SK-N-SH treated with all-trans-retinoic acid at 6 μM for 48 hours (cell line): ENCODE results near the gene BATF2.

Experiments
- ATAC-seq: fragments of 200-7000 bp; cut with Tn5 transposase; 3 replicates; pipeline ENCODE4 v1.9.1; 2020; ENCODE audit warnings: mild to moderate bottlenecking, moderate library complexity
- ARNTL ChIP-seq: fragments of 450-650 bp; formaldehyde crosslinking; IDR thresholded peaks from 2 replicates; pipeline ENCODE4 v1.5.0; 2020; ENCODE audit warnings: low read depth, mild to moderate bottlenecking, moderate library complexity, borderline replicate concordance
- BACH2 ChIP-seq: fragments of 250-450 bp; sonication (Bioruptor Pico); IDR thresholded peaks from 2 replicates; pipeline ENCODE4 v1.9.0; 2021; ENCODE audit warnings: mild to moderate bottlenecking, borderline replicate concordance
- CSDC2 ChIP-seq: fragments of 250-450 bp; sonication (Bioruptor Pico); IDR thresholded peaks from 2 replicates; pipeline ENCODE4 v1.5.0; 2020; ENCODE audit warnings: mild to moderate bottlenecking, moderate library complexity
- CSRNP3 ChIP-seq: fragments of 250-450 bp; sonication (Bioruptor Pico); IDR thresholded peaks from 2 replicates; pipeline ENCODE4 v1.5.1; 2021; ENCODE audit warnings: mild to moderate bottlenecking, moderate library complexity
- ESRRG ChIP-seq: fragments of 250-450 bp; sonication (Bioruptor Pico); IDR thresholded peaks from 2 replicates; pipeline ENCODE4 v1.6.1; 2021; ENCODE audit warnings: mild to moderate bottlenecking
- GLIS3 ChIP-seq: fragments of 250-450 bp; sonication (Bioruptor Pico); IDR thresholded peaks from 2 replicates; pipeline ENCODE4 v1.5.0; 2020; ENCODE audit warnings: mild to moderate bottlenecking, moderate library complexity
- ISL1 ChIP-seq: fragments of 250-450 bp; sonication (Bioruptor Pico); IDR thresholded peaks from 2 replicates; pipeline ENCODE4 v2.1.2; 2022; ENCODE audit warnings: mild to moderate bottlenecking, moderate library complexity
- OSR1 ChIP-seq: fragments of 250-450 bp; sonication (Bioruptor Pico); IDR thresholded peaks from 2 replicates; pipeline ENCODE4 v1.8.0; 2022; ENCODE audit warnings: moderate library complexity, mild to moderate bottlenecking, inconsistent platforms
- POU6F1 ChIP-seq: fragments of 250-450 bp; sonication (Bioruptor Pico); IDR thresholded peaks from 2 replicates; pipeline ENCODE4 v1.8.0; 2021; ENCODE audit warnings: low read depth, mild to moderate bottlenecking, moderate library complexity, borderline replicate concordance
- PPARA ChIP-seq: fragments of 250-450 bp; sonication (Bioruptor Pico); IDR thresholded peaks from 2 replicates; pipeline ENCODE4 v1.5.0; 2020; ENCODE audit warnings: mild to moderate bottlenecking, borderline replicate concordance
- RARB ChIP-seq: fragments of 250-450 bp; sonication (Bioruptor Pico); IDR thresholded peaks from 2 replicates; pipeline ENCODE4 v1.8.0; 2021; ENCODE audit warnings: mild to moderate bottlenecking, moderate library complexity
- SNAI2 ChIP-seq: fragments of 250-450 bp; sonication (Bioruptor Pico); IDR thresholded peaks from 2 replicates; pipeline ENCODE4 v1.5.0; 2020; ENCODE audit warnings: mild to moderate bottlenecking, moderate library complexity
- TCF4 ChIP-seq: fragments of 250-450 bp; sonication (Bioruptor Pico); IDR thresholded peaks from 2 replicates; pipeline ENCODE4 v1.8.0; 2021; ENCODE audit warnings: mild to moderate bottlenecking, moderate library complexity, borderline replicate concordance
- TOX ChIP-seq: fragments of 250-450 bp; sonication (Bioruptor Pico); IDR thresholded peaks from 2 replicates; pipeline ENCODE4 v1.8.0; 2021; ENCODE audit warnings: mild to moderate bottlenecking, moderate library complexity, borderline replicate concordance
- ZC3H10 ChIP-seq: fragments of 250-450 bp; sonication (Bioruptor Pico); IDR thresholded peaks from 2 replicates; pipeline ENCODE4 v1.5.1; 2021; ENCODE audit warnings: mild to moderate bottlenecking, moderate library complexity
- ZFP30 ChIP-seq: fragments of 450-650 bp; formaldehyde crosslinking; IDR thresholded peaks from 2 replicates; pipeline ENCODE4 v1.5.0; 2022; ENCODE audit warnings: mild to moderate bottlenecking, moderate library complexity
- ZNF565 ChIP-seq: fragments of 450-650 bp; formaldehyde crosslinking; conservative IDR thresholded peaks from 2 replicates; pipeline ENCODE4 v1.5.0; 2020; ENCODE audit warnings: low read depth, mild to moderate bottlenecking, moderate library complexity
- ZNF70 ChIP-seq: fragments of 450-650 bp; formaldehyde crosslinking; IDR thresholded peaks from 2 replicates; pipeline ENCODE4 v1.5.0; 2020; ENCODE audit warnings: mild to moderate bottlenecking, moderate library complexity
- ZNF8 ChIP-seq: fragments of 450-650 bp; formaldehyde crosslinking; IDR thresholded peaks from 2 replicates; pipeline ENCODE4 v1.5.0; 2020; ENCODE audit warnings: mild to moderate bottlenecking, moderate library complexity
- TF ChIP-seq, protein P1 (sequence below): fragments of 250-450 bp; sonication (Bioruptor Pico); IDR thresholded peaks from 2 replicates; pipeline ENCODE4 v1.5.1; 2020; ENCODE audit warnings: low read depth, mild to moderate bottlenecking, moderate library complexity
- TF ChIP-seq, protein P2 (sequence below): fragments of 250-450 bp; sonication (Bioruptor Pico); IDR thresholded peaks from 2 replicates; pipeline ENCODE4 v1.5.0; 2020; ENCODE audit warnings: mild to moderate bottlenecking, moderate library complexity
- TF ChIP-seq, protein P3 (sequence below): fragments of 250-450 bp; sonication (Bioruptor Pico); IDR thresholded peaks from 2 replicates; pipeline ENCODE4 v1.8.0; 2020; ENCODE audit warnings: mild to moderate bottlenecking, moderate library complexity, borderline replicate concordance

Gene BATF2

DNA sequence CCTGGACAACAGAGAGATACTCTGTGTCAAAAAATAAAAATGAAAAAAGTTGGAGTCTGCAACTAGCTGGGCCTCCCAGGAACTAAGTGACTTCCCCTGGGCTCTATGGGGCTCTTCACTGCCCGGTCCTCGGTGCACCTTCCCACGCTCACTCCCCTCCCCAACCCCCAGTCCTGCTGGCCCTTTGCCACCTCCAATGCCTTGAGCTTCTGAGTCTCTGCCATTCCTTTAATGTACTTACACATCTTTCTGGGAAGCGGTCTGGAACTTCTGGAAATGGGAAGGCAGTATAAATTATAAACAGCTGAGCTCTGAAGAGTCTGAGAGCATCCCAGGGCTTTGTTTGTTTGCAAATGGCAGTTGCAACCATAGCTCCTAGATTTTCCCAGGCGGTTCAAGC is 5.9 kb upstream of the BATF2 start:
- ATAC-seq = no peak
- no peak for TF ChIP-seq ARNTL
- TF ChIP-seq GLIS3 (CRISPR knock-in tag) = no peak
- TF ChIP-seq BACH2 (CRISPR knock-in tag) = no peak
- TF ChIP-seq CSRNP3 (CRISPR knock-in tag) = no peak
- no peak for TF ChIP-seq ZNF565 (CRISPR knock-in tag)
- TF ChIP-seq, protein P1, sequence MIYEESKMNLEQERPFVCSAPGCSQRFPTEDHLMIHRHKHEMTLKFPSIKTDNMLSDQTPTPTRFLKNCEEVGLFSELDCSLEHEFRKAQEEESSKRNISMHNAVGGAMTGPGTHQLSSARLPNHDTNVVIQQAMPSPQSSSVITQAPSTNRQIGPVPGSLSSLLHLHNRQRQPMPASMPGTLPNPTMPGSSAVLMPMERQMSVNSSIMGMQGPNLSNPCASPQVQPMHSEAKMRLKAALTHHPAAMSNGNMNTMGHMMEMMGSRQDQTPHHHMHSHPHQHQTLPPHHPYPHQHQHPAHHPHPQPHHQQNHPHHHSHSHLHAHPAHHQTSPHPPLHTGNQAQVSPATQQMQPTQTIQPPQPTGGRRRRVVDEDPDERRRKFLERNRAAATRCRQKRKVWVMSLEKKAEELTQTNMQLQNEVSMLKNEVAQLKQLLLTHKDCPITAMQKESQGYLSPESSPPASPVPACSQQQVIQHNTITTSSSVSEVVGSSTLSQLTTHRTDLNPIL = no peak
- TF ChIP-seq, protein P2, sequence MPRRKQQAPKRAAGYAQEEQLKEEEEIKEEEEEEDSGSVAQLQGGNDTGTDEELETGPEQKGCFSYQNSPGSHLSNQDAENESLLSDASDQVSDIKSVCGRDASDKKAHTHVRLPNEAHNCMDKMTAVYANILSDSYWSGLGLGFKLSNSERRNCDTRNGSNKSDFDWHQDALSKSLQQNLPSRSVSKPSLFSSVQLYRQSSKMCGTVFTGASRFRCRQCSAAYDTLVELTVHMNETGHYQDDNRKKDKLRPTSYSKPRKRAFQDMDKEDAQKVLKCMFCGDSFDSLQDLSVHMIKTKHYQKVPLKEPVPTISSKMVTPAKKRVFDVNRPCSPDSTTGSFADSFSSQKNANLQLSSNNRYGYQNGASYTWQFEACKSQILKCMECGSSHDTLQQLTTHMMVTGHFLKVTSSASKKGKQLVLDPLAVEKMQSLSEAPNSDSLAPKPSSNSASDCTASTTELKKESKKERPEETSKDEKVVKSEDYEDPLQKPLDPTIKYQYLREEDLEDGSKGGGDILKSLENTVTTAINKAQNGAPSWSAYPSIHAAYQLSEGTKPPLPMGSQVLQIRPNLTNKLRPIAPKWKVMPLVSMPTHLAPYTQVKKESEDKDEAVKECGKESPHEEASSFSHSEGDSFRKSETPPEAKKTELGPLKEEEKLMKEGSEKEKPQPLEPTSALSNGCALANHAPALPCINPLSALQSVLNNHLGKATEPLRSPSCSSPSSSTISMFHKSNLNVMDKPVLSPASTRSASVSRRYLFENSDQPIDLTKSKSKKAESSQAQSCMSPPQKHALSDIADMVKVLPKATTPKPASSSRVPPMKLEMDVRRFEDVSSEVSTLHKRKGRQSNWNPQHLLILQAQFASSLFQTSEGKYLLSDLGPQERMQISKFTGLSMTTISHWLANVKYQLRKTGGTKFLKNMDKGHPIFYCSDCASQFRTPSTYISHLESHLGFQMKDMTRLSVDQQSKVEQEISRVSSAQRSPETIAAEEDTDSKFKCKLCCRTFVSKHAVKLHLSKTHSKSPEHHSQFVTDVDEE (CRISPR knock-in tag) = no peak
- no peak for TF ChIP-seq ZFP30 (CRISPR knock-in tag)
- no peak for TF ChIP-seq ESRRG (CRISPR knock-in tag)
- no peak for TF ChIP-seq RARB (CRISPR knock-in tag)
- TF ChIP-seq ISL1 = no peak
- no peak for TF ChIP-seq TOX (CRISPR knock-in tag)
- TF ChIP-seq ZNF70 = no peak
- no peak for TF ChIP-seq CSDC2 (CRISPR knock-in tag)

GRCh38 chr11:64999478-64999877 is 2.7 kb upstream of the BATF2 start:
- no peak for TF ChIP-seq CSDC2 (CRISPR knock-in tag)
- ATAC-seq = no peak

- ATAC-seq = no peak
- TF ChIP-seq TOX (CRISPR knock-in tag) (no peak), POU6F1 (CRISPR knock-in tag) (no peak), ZNF565 (CRISPR knock-in tag) (no peak), ZC3H10 (no peak), ARNTL (no peak), OSR1 (no peak), ZNF70 (no peak), SNAI2 (CRISPR knock-in tag) (no peak), ZFP30 (CRISPR knock-in tag) (no peak), RARB (CRISPR knock-in tag) (no peak), PPARA (CRISPR knock-in tag) (no peak), ZNF8 (CRISPR knock-in tag) (no peak), TCF4 (CRISPR knock-in tag) (no peak), ISL1 (no peak), BACH2 (CRISPR knock-in tag) (no peak)
- TF ChIP-seq, protein P3, sequence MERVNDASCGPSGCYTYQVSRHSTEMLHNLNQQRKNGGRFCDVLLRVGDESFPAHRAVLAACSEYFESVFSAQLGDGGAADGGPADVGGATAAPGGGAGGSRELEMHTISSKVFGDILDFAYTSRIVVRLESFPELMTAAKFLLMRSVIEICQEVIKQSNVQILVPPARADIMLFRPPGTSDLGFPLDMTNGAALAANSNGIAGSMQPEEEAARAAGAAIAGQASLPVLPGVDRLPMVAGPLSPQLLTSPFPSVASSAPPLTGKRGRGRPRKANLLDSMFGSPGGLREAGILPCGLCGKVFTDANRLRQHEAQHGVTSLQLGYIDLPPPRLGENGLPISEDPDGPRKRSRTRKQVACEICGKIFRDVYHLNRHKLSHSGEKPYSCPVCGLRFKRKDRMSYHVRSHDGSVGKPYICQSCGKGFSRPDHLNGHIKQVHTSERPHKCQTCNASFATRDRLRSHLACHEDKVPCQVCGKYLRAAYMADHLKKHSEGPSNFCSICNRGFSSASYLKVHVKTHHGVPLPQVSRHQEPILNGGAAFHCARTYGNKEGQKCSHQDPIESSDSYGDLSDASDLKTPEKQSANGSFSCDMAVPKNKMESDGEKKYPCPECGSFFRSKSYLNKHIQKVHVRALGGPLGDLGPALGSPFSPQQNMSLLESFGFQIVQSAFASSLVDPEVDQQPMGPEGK = no peak
- TF ChIP-seq, protein P1 = no peak
- TF ChIP-seq, protein P2 (CRISPR knock-in tag) = no peak
Measured at GRCh38 chr11:64998690-64999431, 2.1 kb upstream of the BATF2 start.
